ENCODE data around the gene EFCAB6. TPM values are rescaled to one million over a fixed set of nuclear protein-coding genes. Genes with fewer than 3 reads are reported as not detected.

EFCAB6 gene
- total RNA-seq, 1 donor from 2014 or later: not detected

DNA sequence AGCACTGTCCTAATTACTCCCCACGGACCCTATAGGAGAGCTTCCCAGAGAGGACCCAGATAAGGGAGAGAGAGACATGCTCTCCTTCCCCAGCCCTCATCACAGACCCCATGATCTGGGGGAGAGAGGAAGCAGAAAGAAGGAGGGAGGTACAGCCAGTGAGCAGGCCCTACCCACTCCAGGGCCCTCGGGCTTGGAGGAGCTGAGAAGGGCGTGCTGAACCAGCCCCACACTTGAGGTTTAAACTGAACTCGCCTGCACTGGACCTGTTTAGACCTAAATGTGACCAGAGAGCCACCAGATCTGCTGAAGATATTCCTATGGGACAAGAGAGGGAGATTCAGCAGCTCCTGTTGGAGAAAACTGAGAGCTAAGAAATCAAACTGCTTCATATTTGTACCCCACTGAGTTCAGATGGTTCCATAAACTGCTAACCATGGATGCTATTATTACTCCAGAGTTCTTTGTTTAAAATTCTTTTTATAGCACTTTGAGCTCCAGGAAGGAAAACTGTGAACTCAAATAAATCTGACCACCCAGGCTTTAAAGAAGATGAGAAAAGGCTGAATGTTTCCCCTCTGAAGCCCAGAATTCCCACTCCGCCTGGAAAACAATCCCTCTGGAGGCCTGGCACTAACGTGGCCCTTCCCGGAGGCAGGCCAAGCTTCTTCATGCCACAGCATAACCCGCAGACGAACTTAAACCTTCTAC is 67.2 kb downstream of the EFCAB6 start:
- ChIA-PET POLR2A (no interaction called here), CTCF (no interaction called here)
- DNase-seq: no peak
- no peak for ATAC-seq (ENCODE audit: low read depth)
- Mint-ChIP-seq H3K4me3 (no peak overlapping the region), H3K4me1 (no peaks in the 10 kb centered on the region), H3K9me3 (no peaks in the 10 kb centered on the region), H3K27me3 (peaks cover 11% of the 10 kb centered on the region), H3K27ac (no peak overlapping the region), H3K36me3 (ENCODE audit: low read depth) (no peaks in the 10 kb centered on the region)
- TF ChIP-seq, protein P1, sequence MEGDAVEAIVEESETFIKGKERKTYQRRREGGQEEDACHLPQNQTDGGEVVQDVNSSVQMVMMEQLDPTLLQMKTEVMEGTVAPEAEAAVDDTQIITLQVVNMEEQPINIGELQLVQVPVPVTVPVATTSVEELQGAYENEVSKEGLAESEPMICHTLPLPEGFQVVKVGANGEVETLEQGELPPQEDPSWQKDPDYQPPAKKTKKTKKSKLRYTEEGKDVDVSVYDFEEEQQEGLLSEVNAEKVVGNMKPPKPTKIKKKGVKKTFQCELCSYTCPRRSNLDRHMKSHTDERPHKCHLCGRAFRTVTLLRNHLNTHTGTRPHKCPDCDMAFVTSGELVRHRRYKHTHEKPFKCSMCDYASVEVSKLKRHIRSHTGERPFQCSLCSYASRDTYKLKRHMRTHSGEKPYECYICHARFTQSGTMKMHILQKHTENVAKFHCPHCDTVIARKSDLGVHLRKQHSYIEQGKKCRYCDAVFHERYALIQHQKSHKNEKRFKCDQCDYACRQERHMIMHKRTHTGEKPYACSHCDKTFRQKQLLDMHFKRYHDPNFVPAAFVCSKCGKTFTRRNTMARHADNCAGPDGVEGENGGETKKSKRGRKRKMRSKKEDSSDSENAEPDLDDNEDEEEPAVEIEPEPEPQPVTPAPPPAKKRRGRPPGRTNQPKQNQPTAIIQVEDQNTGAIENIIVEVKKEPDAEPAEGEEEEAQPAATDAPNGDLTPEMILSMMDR (IDR thresholded peaks at IDR 0.05): no peak
- intact Hi-C loops (cut with micrococcal nuclease): no loop called here

DNA sequence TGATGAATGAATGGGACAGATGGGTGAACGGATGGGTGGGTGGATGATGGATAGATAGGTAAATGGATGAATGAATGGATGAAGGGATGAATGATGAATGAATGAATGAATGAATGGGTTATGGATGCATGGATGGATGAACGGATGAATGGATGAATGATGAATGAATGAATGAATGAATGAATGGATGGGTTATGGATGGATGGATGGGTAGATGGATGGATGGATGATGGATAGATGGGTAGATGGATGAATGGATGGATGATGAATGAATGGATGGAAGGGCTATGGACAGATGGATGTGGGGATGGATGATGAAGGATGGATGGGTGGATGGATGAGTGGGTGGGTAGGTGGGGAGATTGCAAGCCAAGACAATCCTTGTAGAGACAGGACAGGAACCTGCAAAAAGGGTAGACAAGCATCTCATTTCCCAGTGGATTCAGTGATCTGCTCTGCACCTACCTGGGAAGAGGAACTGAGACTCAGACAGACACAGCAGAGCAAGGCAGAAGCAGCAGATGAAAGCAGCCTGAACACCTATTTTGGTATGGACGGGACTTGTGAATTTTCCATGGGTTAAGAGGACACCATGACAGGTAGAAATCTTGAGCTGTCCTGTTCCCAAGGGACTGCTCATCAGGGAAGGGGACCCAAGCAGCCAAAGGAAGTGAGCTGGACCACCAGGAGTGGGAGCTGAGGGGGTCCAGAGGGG is 68.0 kb downstream of the EFCAB6 start:
- Mint-ChIP-seq H3K36me3 (ENCODE audit: low read depth) (no peaks in the 10 kb centered on the region), H3K27ac (no peak overlapping the region), H3K4me3 (no peak overlapping the region), H3K27me3 (peaks cover 9% of the 10 kb centered on the region), H3K4me1 (no peaks in the 10 kb centered on the region), H3K9me3 (no peaks in the 10 kb centered on the region)
- TF ChIP-seq, protein P1 (IDR thresholded peaks at IDR 0.05): no peak
- ATAC-seq (ENCODE audit: low read depth) (no peak), DNase-seq (no peak)
- ChIA-PET CTCF (interaction anchor here (0.6 kb wide), 1 partner anchor 8 kb away, joined by 3 read pairs; no protein-coding TSS in a partner anchor), POLR2A (no interaction called here)
- intact Hi-C loops (cut with micrococcal nuclease): no loop called here

GRCh38 chr22:43743131-43743530 is 69.0 kb downstream of the EFCAB6 start:
- Mint-ChIP-seq H3K4me1 (no peaks in the 10 kb centered on the region), H3K27ac (no peak overlapping the region), H3K27me3 (peaks cover 5% of the 10 kb centered on the region), H3K36me3 (ENCODE audit: low read depth) (no peaks in the 10 kb centered on the region), H3K9me3 (no peaks in the 10 kb centered on the region), H3K4me3 (no peak overlapping the region)
- intact Hi-C loops (cut with micrococcal nuclease): no loop called here
- DNase-seq: no peak
- TF ChIP-seq, protein P1 (IDR thresholded peaks at IDR 0.05): no peak
- ATAC-seq (ENCODE audit: low read depth): no peak
- CTCF ChIA-PET: interaction anchor here (0.6 kb wide), 1 partner anchor 9 kb away, joined by 3 read pairs; no protein-coding TSS in a partner anchor
- POLR2A ChIA-PET: no interaction called here

GRCh38 chr22:43742154-43742950 is 69.8 kb downstream of the EFCAB6 start:
- DNase-seq (no peak), ATAC-seq (ENCODE audit: low read depth) (no peak)
- H3K9me3 Mint-ChIP-seq: no peaks in the 10 kb centered on the region
- POLR2A ChIA-PET: no interaction called here
- no peak overlapping the region for H3K4me3 Mint-ChIP-seq
- peaks cover 3% of the 10 kb centered on the region for H3K27me3 Mint-ChIP-seq
- no peaks in the 10 kb centered on the region for H3K36me3 Mint-ChIP-seq (ENCODE audit: low read depth)
- TF ChIP-seq, protein P1 (IDR thresholded peaks at IDR 0.05): no peak
- no peaks in the 10 kb centered on the region for H3K4me1 Mint-ChIP-seq
- intact Hi-C loops (cut with micrococcal nuclease): no loop called here
- CTCF ChIA-PET: no interaction called here
- no peak overlapping the region for H3K27ac Mint-ChIP-seq
